Measurements from ENCODE around the gene UBASH3A. TPM values are rescaled to one million over a fixed set of nuclear protein-coding genes. Genes with fewer than 3 reads are reported as not detected.

UBASH3A gene
- total RNA-seq, 1 experiment from 2014 or later: not detected

DNA sequence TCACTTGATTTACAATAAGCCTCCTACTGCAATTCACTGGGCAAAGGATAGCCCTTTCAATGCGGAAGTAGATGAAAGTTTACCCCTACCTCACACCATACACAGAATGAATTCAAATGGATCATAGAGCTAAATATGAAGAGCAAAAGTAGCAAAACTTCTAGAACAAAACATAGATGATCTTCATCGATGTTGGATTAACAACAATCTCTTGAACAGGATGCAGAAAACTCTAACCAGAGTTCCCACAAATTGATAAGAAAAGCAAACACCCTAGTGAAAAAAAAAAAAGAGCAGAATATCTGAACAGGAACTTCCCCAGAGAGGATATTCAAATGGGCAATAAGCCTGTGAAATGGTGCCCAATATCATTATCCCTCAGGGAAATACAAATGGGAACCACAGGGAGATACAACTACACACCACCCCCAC, 1.9 kb upstream of the UBASH3A start:
- Mint-ChIP-seq H3K27ac (ENCODE audit: low read depth, unreplicated experiment) (no peak overlapping the region), H3K4me1 (ENCODE audit: insufficient read depth, unreplicated experiment) (no peaks in the 10 kb centered on the region), H3K27me3 (ENCODE audit: insufficient read depth, unreplicated experiment) (no peaks in the 10 kb centered on the region), H3K9me3 (ENCODE audit: unreplicated experiment) (peaks cover 9% of the 10 kb centered on the region), H3K36me3 (ENCODE audit: insufficient read depth, unreplicated experiment) (no peaks in the 10 kb centered on the region), H3K4me3 (ENCODE audit: unreplicated experiment) (no peak overlapping the region)
- ChIA-PET POLR2A (no interaction called here), CTCF (interaction anchor here (0.6 to 0.7 kb wide), 3 partner anchors 24 to 76 kb away, joined by 3 read pairs; no protein-coding TSS in a partner anchor)
- no TSS peak for BruUV-seq (replicated peaks)
- intact Hi-C loops (cut with micrococcal nuclease): no loop called here
- TF ChIP-seq CTCF (IDR thresholded peaks at IDR 0.05; ENCODE audit: unreplicated experiment): no peak
- DNase-seq (ENCODE audit: unreplicated experiment): no peak

GRCh38 chr21:42404539-42404938, 837 bp downstream of the UBASH3A start:
- no peak for DNase-seq (ENCODE audit: unreplicated experiment)
- Mint-ChIP-seq H3K36me3 (ENCODE audit: insufficient read depth, unreplicated experiment) (no peaks in the 10 kb centered on the region), H3K27ac (ENCODE audit: low read depth, unreplicated experiment) (no peak overlapping the region), H3K9me3 (ENCODE audit: unreplicated experiment) (peaks cover 9% of the 10 kb centered on the region), H3K4me1 (ENCODE audit: insufficient read depth, unreplicated experiment) (no peaks in the 10 kb centered on the region), H3K27me3 (ENCODE audit: insufficient read depth, unreplicated experiment) (no peaks in the 10 kb centered on the region), H3K4me3 (ENCODE audit: unreplicated experiment) (no peak overlapping the region)
- intact Hi-C loops (cut with micrococcal nuclease): no loop called here
- ChIA-PET CTCF (no interaction called here), POLR2A (interaction anchor here (0.5 kb wide), 1 partner anchor 68 kb away, joined by 3 read pairs; no protein-coding TSS in a partner anchor)
- no peak for TF ChIP-seq CTCF (IDR thresholded peaks at IDR 0.05; ENCODE audit: unreplicated experiment)
- BruUV-seq (replicated peaks): no TSS peak

DNA sequence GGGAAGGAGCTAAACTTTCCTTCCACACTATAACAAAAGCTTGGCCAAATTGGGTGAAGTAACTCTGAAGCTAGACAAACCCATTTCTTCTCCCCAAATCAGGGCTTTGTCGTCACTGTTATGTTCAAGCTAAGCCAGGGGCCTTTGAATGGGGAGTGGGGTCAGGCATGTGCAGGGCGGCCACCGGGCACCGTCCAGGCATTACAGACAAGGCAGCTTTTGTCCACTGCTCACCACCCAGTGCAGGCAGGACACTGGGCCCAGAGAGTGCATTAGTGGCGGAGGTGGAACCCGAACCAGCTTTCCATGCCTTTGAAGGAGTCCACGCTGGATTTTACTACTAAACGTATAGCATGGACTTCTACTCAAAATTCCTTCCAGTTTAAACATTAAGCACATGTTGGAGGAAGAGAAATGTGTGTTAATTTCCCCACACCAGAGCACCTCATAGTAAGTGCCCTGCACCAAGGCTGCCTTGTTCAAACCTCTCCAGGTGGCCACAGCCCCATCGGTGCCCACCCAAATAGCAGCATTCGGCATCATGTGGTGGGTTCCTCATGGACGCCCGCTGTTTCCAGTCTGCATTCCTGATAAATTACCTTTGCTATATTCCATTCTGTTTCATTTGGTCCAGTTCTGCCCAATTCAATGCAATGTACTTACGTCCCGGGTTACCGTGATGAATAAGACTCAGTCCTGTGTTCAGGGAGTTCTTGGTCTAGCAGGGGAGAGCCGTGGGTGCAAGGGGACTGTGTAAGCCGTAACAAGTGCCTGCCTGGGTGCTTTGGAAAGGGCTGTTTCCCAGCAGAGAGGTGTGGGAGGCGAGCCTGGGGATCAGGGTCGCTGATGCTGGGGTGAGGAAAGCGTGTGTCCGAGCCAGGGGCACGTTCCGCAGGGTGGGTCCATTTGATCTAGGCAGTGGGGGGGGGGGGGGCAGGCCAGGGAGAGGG, 1.6 kb downstream of the UBASH3A start:
- no peak for DNase-seq (ENCODE audit: unreplicated experiment)
- no peaks in the 10 kb centered on the region for H3K36me3 Mint-ChIP-seq (ENCODE audit: insufficient read depth, unreplicated experiment)
- intact Hi-C loops (cut with micrococcal nuclease): no loop called here
- H3K4me1 Mint-ChIP-seq (ENCODE audit: insufficient read depth, unreplicated experiment): no peaks in the 10 kb centered on the region
- ChIA-PET CTCF (interaction anchor here (0.7 kb wide), 2 partner anchors 18 to 119 kb away, joined by 3 to 4 read pairs; no protein-coding TSS in a partner anchor), POLR2A (no interaction called here)
- no peaks in the 10 kb centered on the region for H3K27me3 Mint-ChIP-seq (ENCODE audit: insufficient read depth, unreplicated experiment)
- no peak overlapping the region for H3K4me3 Mint-ChIP-seq (ENCODE audit: unreplicated experiment)
- no TSS peak for BruUV-seq (replicated peaks)
- no peak for TF ChIP-seq CTCF (IDR thresholded peaks at IDR 0.05; ENCODE audit: unreplicated experiment)
- H3K9me3 Mint-ChIP-seq (ENCODE audit: unreplicated experiment): peaks cover 9% of the 10 kb centered on the region
- no peak overlapping the region for H3K27ac Mint-ChIP-seq (ENCODE audit: low read depth, unreplicated experiment)

- intact Hi-C loops (cut with micrococcal nuclease): no loop called here
- ChIA-PET POLR2A (no interaction called here), CTCF (interaction anchor here (0.7 kb wide), 1 partner anchor 17 kb away, joined by 4 read pairs; no protein-coding TSS in a partner anchor)
- Mint-ChIP-seq H3K4me3 (ENCODE audit: unreplicated experiment) (no peak overlapping the region), H3K4me1 (ENCODE audit: insufficient read depth, unreplicated experiment) (no peaks in the 10 kb centered on the region), H3K27ac (ENCODE audit: low read depth, unreplicated experiment) (no peak overlapping the region), H3K9me3 (ENCODE audit: unreplicated experiment) (peaks cover 9% of the 10 kb centered on the region), H3K27me3 (ENCODE audit: insufficient read depth, unreplicated experiment) (no peaks in the 10 kb centered on the region), H3K36me3 (ENCODE audit: insufficient read depth, unreplicated experiment) (no peaks in the 10 kb centered on the region)
- no peak for DNase-seq (ENCODE audit: unreplicated experiment)
- BruUV-seq (replicated peaks): no TSS peak
- TF ChIP-seq CTCF (IDR thresholded peaks at IDR 0.05; ENCODE audit: unreplicated experiment): no peak
Observed at GRCh38 chr21:42406201-42406621, 2.5 kb downstream of the UBASH3A start.

Data from MCF 10A (cell line).